Measurements from ENCODE around the gene FUT6. TPM values are rescaled to one million over a fixed set of nuclear protein-coding genes. Genes with fewer than 3 reads are reported as not detected.

FUT6 gene
- total RNA-seq, 1 experiment from 2014 or later = not detected

DNA sequence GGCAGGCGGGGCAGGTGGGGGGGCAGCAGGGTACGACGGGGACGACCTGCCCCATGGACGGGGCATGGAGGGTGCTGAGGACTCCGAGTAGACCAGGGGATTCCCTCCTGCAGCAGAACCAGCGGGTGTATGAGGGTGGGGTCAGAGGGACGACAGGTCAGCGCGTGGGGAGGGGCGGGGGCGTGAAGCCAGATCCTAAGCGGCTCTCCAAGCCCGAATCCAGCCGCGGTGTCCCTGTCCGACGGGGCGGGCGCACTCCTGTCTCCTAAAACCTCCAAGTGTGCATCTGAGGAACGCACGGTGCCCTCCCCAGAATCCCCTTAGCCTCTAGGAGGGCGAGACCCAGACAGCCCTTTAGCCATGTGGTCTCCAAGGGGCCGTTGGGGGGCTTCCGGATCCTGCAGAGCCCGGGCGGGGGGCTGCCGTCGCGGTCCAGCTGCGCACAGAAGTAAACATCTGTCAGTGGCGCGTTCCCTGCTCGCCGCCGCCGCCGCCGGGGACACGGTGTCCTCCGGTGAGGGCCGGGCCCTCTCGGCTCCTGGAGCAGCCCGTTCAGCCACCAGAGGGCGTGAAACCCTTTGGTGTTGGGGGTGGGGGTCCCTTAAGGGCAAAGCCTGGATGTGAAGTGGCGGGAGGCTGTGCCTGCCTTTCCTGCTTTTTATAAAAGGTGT lies 33.9 kb downstream of the FUT6 start:
- DNase-seq (ENCODE audit: low read depth) = no peak

DNA sequence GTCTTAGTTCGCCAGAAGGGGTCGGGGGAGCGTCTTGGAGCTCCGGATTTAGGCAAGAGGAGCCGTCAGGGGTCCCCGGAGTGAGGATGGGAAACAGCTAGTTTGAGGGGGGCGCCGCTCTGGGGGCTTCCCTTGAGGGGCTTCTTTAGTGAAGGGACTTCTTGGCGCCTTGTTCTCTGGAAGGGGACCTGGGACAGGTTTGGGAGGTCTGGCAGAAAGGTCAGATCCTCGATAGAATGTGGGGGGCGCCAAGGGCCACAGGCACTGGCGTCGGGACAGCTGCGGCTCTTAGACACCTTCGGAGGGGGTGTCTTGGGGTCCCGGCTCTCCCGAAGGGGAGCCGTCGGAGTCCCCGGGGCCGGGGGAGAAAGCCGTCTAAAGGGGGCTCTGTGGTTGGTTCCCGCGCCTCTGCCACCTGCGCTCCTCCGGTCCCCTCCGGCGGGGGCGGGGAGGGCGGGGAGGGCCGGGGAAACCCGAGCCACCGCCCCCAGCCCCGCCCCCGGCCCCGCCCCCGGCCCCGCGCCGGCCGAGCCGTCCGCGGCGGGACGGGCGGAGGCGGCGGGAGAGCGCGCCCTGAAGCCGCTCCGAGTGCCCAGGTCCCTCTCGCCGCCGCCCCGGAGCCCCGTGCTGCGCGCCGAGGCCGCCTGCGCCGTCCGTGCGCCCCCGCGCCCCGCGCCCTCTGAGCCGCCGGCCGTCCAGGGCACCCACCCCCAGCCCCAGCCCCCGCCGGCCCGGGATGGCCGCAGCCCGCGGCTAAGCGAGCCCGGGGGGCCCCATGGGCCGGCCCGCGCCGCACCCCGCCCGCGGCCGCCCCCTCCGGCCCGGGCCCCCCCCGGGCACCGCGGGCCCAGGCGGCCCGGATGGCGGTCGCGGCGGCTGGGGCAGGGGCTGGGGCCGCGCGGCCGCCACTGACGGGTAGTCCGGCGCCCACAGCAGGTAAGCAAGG lies 34.7 kb downstream of the FUT6 start, which contains the start of gene NRTN:
NRTN (plus strand) TSS at position 552 of the 946 bp plus-strand sequence. CDS start 19,099 bp downstream, outside the sequence.
- no peak for DNase-seq (ENCODE audit: low read depth)

DNA sequence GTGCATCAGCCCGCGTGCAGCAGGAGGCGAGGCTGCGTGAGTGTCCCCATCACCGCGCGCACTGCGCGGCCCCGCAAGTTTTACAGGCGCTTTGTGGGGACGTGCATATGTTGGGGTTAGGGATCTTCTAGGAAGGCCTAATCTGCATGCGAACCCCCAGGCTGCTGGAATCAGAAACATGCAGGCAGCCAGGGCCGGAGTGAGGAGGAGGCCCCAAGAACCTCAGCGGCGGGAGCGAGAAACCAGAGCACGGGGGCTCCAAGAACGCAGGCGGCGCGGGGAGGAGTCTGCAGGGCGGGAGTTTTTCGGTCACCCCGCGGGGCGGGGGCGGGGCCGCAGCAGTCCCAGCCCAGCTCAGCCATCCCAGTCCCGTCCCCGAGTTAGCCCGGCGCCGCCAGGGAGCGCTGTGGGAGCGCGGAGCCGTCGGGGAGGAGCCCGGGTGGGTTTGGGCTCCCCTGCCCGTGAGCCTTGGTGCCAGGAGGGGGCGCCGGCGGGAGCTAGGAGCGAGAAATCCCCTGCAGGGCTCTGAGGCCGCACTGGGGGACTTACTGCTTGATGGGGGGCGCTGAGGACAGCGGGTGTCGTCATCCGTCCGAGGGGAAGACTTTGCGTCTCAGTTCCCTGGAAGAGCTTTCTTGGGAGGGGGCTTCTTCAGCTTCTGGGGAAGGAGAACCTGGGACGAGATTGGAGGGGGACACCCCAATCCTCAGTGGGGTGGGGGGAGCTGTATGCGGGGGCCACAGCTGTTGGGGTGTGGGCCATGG lies 35.6 kb downstream of the FUT6 start:
- DNase-seq (ENCODE audit: low read depth) = peak; percentile 87

DNA sequence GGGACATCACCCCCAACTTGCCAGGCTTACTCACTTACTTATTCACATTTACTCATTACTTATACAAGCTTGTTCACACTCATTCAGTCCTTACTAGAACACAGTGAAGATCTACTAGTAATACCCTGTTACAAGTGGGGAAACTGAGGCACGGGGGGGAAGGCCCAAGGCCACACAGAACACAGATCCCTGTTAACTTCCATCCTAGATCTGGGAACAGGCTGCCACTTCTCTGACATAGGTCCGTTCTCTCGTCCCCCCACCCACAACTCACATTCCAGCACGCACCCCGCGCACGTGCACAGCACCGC lies 36.1 kb downstream of the FUT6 start:
- no peak for DNase-seq (ENCODE audit: low read depth)

DNA sequence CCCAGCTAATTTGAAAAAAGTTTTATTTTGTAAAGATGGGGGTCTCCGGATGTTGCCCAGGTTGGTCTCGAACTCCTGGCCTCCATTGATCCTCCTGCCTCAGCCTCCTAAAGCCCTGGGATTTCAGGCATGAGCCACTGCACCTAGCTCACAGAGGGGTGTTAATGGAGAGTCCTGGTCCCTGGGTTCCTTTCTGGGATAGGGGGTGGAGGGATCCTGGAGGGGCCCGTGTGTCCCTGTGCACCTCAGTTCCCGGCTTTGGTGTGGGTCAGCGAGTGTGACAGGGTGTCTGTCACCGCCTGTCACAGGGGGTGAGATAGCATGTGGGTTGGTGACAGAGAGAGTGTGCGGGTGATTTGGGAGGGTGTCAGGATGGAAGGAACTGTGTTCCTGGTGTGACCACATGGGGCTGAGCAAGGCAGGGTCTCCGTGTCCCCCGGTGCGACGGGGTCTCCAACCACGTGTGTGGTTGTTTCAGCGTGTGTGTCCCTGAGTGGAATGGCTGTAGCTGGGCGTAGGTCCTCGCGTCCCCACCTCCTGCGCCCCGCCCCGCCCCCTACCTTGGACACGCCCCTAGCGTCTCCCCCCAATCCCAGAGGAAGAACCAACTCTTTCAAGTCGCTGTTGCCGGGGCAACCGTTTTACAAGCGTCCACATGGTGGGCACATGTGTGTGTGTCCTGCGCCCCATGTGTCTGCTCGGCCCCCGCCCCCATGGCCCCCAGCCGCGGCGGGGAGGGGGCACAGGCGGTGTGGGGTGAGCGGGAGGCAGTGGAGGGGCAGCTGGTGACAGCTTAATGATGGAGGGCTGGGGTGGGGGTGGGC lies 37.5 kb downstream of the FUT6 start:
- no peak for DNase-seq (ENCODE audit: low read depth)

DNA sequence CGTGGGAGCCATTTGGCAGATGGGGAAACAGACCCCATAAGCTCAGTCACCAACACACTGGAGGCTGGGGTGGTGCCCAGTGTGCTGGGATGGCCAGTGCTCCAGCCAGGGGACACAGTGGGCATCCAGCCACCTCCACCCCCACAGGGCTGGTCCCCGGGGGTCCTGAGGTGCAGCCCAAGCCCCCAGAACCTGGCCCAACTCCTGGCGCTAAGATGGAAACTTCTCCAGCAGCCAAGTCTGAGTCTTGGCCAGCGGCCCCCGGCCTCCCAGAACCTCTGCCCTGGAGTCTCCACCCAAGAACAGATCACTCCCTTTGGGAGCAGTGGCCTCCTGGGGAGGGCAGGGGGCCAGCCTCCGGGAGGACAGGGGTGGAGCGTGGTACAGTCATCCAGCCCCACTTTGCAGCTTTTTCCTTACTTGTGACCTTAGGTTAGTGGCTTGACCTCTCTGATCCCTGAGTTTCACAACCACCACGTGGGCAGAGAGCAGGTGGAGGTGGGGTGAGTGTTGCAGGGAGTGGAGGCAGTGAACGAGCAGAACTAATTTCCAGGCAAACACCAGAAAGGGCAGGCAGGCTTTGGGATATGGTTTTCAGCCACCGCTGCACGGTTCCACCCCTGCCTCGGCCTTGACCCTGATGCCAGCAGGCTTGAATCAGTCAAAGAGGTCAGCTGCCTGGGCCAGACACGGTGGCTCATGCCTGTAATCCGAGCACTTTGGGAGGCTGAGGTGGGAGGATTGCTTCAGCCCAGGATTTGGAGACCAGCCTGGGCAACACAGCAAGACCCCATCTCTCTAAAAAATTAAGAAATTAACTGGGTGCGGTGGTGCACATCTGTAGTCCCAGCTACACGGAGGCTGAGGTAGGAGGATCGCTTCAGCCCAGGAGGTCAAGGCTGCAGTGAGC lies 38.9 kb downstream of the FUT6 start:
- no peak for DNase-seq (ENCODE audit: low read depth)

DNA sequence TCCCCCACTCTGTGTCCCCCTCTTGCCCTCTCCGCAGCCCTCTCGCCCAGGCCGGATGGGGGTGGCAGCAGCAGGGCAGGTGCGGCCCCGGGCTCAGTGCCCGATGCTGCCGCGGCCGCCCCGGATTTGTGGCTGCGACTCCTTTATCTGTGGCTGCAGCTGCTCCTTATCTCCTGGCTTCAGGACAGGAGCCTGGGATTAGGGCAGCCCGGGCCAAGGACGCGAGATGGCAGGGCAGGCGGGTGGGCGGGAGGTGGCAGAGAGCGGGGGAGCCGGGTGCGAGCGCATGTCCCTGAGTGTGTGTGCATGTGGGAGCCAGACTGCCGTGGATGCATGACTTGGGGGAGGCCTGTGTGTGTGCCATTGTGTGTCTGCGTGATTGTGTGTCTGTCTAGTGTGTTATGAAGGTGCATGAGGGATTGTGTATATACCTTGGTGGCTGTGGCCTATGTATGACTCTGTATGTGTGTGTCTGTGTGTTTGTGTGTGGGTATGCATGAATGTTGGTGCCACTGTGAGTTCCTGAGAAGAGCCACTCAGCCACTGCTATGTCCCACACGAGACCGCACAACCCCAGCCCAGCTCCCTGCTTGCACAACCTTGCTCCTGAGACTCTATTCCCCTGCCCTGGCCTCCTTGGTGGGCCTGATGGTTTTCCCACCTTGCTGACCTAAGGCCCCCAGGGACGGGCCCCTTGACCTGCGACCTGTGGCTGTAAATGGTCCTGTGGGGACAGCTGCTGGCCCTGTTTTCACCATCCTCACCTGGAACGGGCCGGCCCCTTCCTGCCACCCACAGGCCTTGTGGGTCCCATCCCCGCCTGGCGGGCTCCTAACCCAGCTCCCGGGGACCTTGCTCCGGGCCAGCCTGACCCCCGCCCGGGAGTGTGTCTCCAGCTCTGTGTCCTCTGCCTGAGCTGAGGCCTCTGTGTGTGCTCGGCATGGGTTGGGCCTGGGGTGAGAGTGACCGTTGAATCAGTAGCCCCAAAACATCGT lies 40.0 kb downstream of the FUT6 start:
- DNase-seq (ENCODE audit: low read depth) = no peak

DNA sequence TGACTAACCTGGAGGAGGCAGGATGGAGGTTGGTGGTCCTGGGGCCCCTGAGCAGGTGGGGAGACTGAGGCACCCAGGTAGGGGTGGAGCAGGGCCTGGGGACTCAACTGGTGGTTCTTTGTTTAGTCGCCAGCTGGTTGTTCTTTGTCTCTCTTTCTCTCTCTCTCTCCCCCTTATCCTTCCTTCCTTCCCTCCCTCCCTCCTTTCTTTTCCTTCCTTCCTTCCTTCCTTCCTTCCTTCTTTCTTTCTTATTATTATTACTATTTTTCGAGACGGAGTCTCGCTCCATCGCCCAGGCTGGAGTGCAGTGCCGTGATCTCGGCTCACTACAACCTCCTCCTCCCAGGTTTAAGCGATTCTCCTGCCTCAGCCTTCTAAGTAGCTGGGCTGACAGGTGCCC lies 41.3 kb downstream of the FUT6 start:
- no peak for DNase-seq (ENCODE audit: low read depth)

DNA sequence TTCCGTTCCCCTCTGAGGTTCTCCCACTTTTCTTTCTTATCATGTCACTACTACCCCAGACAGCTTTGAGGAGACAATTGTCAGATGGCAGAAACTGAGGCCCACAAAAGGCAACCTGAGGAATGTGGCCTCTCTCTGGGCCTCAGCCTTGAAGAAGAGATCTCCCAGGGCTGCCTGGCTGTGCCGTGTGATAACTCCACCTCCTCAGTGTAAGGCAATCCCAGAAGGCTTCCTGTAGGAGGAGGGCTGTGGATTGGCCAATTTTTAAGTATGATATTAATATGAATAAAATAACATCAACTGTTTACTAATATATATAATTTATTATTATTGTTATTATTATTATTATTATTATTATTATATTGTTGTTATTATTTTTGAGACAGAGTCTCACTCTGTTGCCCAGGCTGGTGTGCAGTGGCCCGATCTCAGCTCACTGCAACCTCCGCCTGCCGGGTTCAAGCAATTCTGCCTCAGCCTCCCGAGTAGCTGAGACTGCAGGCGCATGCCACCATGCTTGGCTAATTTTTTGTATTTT lies 44.1 kb downstream of the FUT6 start:
- no peak for DNase-seq (ENCODE audit: low read depth)

DNA sequence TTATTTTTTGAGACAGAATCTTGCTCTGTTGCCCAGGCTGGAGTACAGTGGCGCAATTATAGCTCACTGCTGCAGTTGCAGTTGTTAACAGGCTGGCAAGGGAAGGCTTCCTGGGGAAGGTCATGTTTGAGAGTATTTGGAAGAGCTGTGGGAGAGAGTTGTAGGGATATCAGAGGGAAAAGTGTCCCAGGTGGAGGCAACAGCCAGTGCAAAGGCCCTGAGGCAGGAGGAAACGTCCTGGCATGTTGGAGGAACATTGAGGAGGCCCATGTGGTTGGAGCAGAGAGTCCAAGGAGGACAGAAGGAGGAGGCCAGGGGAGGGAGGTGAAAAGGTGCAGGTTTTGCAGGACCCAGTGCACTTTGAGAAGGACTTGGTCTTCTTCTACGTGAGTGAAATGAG lies 46.3 kb downstream of the FUT6 start:
- DNase-seq (ENCODE audit: low read depth) = no peak

DNA sequence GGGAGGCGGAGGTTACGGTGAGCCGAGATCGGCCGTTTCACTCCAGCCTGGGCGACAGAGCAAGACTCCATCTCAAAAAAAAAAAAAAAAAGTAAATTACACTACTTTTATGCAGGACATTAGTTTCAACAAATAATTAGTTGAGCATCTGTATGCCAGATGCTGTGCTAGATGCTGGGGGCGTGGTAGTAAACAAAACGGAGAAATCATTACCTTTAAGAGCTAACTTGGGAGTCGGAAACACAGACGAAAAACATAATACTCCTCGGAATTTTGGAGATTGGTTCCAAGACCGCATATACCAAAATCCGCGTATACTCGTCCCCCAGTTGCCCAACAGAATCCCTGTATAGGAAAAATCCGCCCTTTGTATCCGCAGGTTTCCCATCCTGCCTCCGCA lies 47.3 kb downstream of the FUT6 start:
- DNase-seq (ENCODE audit: low read depth) = no peak

DNA sequence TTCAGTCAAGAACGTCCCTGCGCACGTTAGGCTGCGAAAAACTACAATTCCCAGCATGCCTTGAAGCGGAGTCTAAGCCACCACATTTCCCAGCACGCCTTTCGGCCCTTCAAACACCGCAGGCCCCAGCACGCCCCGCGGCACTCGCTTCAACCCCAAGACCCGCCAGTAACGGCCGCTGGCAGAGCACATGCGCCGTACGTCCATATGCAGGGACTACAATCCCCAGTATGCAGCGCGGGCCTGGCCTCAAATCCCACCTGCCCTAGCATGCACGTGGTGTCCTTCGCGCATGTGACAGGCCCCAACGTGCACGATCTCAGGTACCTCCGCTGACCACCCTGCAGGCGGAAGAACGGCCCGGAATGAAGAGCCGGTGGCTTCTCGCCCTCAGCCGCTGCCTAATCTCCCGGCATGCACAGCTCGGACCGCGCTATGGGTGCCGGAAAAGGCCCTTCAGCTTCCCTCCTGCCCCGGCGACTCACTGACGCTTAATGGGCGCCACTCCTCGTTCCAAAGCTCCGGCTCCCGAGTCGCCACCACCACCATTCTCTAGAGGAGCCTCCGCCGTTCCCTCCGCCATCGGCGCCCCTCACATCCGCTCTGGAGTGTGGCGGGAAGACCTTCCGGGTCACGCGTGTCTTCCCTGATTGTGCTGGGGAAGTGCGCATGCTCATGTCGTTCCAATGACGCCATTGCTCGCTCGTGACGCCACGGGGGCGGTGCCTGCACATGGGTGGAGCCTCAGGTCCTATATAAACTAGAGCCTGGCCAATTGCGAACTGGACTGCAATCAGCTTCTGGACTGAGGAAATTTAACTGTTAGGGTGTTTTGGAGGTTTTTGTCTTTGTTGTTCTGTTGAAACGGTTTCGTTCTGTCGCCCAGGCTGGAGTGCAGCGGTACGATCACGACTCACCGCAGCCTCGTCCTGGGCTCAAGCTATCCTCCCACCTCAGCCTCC lies 48.7 kb downstream of the FUT6 start, which contains the start of gene DUS3L:
DUS3L (minus strand) TSS at position 605 of the 962 bp plus-strand sequence; CDS start at position 583, 22 bp downstream.
- peak; percentile 99 for DNase-seq (ENCODE audit: low read depth)

DNA sequence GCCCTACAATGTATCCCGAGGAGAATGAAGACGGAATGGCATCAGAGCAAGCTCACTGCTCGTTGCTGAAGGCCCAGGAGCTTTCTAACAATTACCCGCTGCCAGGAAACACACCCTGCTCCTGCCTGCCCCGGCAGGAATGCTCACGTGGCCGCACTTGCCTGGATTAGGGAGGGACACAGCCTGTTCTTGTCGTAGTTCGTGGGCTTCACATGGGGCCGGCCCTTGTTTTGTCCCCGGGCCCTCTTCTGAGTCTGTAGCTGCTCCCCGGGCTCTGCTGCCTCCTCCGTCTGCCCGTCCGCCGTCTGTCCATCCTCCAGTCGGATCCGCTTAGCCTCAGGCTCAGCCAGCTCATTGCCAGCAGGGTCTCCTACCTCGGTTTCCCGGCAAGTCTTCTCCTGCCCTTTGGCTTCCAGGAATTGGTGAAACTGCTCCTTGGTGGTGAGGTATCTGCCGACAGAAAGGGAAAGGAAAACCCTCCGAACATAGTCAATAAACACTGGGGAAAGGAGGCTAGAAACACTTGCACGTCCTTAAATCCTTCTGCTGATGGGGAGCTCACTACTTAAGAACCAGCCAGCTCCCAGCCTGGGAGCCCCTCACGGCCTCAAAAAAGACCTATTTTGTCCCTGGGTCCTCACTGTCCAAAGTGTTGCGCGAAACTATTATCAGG lies 49.5 kb downstream of the FUT6 start:
- no peak for DNase-seq (ENCODE audit: low read depth)

DNA sequence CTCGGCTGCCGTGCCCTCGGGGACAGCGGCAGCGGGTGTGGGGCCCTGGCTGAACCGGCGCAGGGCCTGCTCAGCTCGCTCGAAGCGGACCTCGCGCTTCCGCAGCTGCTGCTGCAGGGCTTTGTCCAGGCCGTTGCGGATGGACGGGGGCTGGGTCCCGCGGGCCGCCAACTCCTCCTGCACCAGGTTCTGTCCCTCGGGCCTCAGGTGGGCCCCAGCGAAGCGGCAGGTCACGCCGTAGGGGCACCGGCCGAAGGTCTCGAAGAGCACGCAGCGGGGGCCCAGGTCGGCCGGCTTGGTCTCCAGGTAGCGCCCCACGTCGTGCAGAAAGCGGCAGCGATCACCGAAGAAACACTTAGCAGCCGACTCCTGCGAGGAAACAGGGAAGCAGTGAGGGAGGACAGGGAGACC lies 50.1 kb downstream of the FUT6 start:
- no peak for DNase-seq (ENCODE audit: low read depth)

DNA sequence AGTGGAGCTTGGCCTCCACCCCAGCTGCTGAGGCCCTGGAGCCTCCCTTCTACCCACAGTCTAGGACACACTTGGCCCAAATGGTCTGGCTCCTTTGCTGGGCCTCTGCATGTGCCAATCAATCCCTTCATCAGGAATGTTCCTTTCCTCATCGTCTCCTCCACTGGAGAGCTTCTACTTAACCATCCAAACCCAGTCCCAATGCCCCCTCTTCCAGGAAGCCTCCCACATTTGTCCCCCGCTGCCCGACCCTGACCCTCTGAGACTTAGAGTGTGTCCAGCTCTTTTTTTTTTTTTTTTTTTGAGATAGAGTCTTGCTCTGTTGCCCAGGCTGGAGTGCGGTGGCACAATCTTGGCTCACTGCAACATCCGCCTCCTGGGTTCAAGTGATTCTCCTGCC lies 51.1 kb downstream of the FUT6 start:
- no peak for DNase-seq (ENCODE audit: low read depth)

DNA sequence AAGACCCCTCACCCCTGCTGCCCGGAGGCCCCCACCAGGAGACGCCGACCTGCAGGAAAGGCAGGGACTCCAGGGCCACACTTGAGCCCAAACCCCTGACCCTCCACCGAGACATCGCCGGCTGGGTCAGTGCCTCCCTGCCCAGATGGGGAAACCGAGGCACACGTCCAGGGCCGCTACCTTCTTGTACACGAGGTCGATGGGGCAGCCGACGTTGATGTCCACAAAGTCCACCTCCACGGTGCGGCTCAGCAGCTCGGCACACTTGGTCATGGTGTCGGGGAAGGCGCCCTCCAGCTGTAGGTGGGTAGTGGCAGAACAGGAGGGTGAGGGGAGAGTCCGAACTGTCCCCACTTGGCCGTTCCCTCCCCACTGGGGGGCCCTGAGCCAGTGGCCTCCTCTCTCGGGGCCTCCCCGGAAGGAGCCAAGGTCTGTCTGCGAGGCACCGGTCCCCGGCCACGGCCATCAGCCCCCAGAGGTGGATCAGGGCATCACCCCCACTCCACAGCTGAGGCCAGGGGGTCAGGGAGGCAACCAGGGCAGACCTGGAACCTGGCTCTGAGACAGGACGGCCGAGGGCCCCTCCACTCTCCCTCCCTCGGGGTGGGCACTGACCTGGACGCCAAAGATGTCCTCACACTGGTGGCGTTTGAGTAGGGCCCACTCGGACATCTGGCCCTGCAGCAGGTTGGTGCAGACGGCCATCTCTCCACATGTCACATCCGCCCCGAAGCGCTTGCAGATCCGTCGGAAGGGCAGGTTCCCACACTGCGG lies 51.9 kb downstream of the FUT6 start:
- no peak for DNase-seq (ENCODE audit: low read depth)

Data from HT1080 (cell line).